Lung (tissue), 12 donors: ENCODE results near the gene RAB37. TPM values are rescaled to one million over a fixed set of nuclear protein-coding genes. Genes with fewer than 3 reads are reported as not detected.

Experiments
- ATAC-seq: fragments of 200-7000 bp; cut with Tn5 transposase; one replicate; pipeline ENCODE4 v1.9.1; 2020; ENCODE audit warnings: moderate number of reproducible peaks; ENCODE audit not compliant: insufficient read depth, low FRiP score
- DNase-seq, 3 donors: peaks; one replicate each; pipeline ENCODE4 v3.0.0-alpha.2; 2013 to 2017
- H3K27ac ChIP-seq, 2 donors: one replicate each; pipeline ENCODE4 v1.5.1; 2013; ENCODE audit warnings: mild to moderate bottlenecking in 2 of 2, moderate library complexity in 2 of 2, control low read depth in 1 of 2, inconsistent platforms in 1 of 2, low read depth in 1 of 2, low read length in 1 of 2
- H3K27me3 ChIP-seq, 3 donors: one replicate each; pipeline ENCODE4 v1.5.1; 2013; ENCODE audit warnings: low read length in 2 of 3; ENCODE audit not compliant: control insufficient read depth in 3 of 3, insufficient read depth in 3 of 3
- H3K36me3 ChIP-seq, 4 donors: one replicate each; pipeline ENCODE4 v1.5.1; 2013; ENCODE audit warnings: low read length in 4 of 4, mild to moderate bottlenecking in 1 of 4, moderate library complexity in 1 of 4; ENCODE audit not compliant: control insufficient read depth in 4 of 4, insufficient read depth in 4 of 4
- H3K4me1 ChIP-seq, 5 donors: one replicate each; pipeline ENCODE4 v1.5.1; 2013; ENCODE audit warnings: low read length in 5 of 5, mild to moderate bottlenecking in 2 of 5, moderate library complexity in 1 of 5; ENCODE audit not compliant: control insufficient read depth in 5 of 5, insufficient read depth in 5 of 5
- H3K4me3 ChIP-seq: one replicate; pipeline ENCODE4 v1.5.1; 2013; ENCODE audit warnings: mild to moderate bottlenecking, control low read depth, moderate library complexity
- H3K9ac ChIP-seq, 2 donors: one replicate each; pipeline ENCODE4 v1.5.1; 2013; ENCODE audit warnings: low read length in 2 of 2, control low read depth in 1 of 2; ENCODE audit not compliant: insufficient read depth in 1 of 2
- H3K9me3 ChIP-seq, 4 donors: one replicate each; pipeline ENCODE4 v1.5.1; 2013; ENCODE audit warnings: low read length in 3 of 4, mild to moderate bottlenecking in 1 of 4, moderate library complexity in 1 of 4; ENCODE audit not compliant: control insufficient read depth in 4 of 4, insufficient read depth in 3 of 4
- CTCF ChIP-seq: IDR thresholded peaks from 2 replicates; pipeline ENCODE4 v1.5.1; 2012; ENCODE audit warnings: mild to moderate bottlenecking; ENCODE audit errors: control extremely low read depth, extremely low read depth
- WGBS, 2 donors: extraction: QIAGEN DNeasy Blood & Tissue Kit; methylation state at CpG; one replicate each; pipeline ENCODE4 v1.1.7; 2013; 5-methylcytosine and 5-hydroxymethylcytosine counted together
- polyA plus RNA-seq, 2 donors: library from polyadenylated mRNA; stranded (reverse); fragments of 200-250 nt; gene quantifications; one replicate each; pipeline ENCODE4 v1.2.1, GENCODE V29; 2013
- total RNA-seq, 2 donors: library from RNA; depleted of rRNA in 1 of 2; stranded (reverse); fragments of >200 nt in 1 of 2; gene quantifications; one replicate each; pipeline ENCODE4 v1.2.1, GENCODE V29; 2014 to 2021
- donor health status: control.
- donor health status: control.
- donor health status: Bipolar disorder and iron deficiency.
- donor health status: healthy.
- donor health status: DM: yes; HTN: yes; CAD: no.

RAB37 gene
- total and polyA plus RNA-seq, 4 donors = 3.2 to 7.3 (median 5.9) TPM

GRCh38 chr17:74752415-74752814 is 15.4 kb downstream of the RAB37 start:
- H3K27ac ChIP-seq = no peak overlapping the region
- no peak overlapping the region for H3K4me3 ChIP-seq

GRCh38 chr17:74752822-74753401 is 15.9 kb downstream of the RAB37 start:
- no peak overlapping the region for H3K9ac ChIP-seq
- no peak for DNase-seq
- ATAC-seq = no peak
- no peaks in the 10 kb centered on the region for H3K27me3 ChIP-seq
- H3K4me3 ChIP-seq = no peak overlapping the region
- WGBS, 2 donors = 95 to 99% methylated on average over 7 of the region's 7 CpGs
- H3K4me1 ChIP-seq = peaks cover 4 to 43% (median 18%) of the 10 kb centered on the region in 5 donors
- peaks cover 0 to 4% (median 1%) of the 10 kb centered on the region in 4 donors for H3K36me3 ChIP-seq
- H3K9me3 ChIP-seq = no peaks in the 10 kb centered on the region
- H3K27ac ChIP-seq = no peak overlapping the region
- no peak for TF ChIP-seq CTCF

More at GRCh38 chr17:74752415-74752814, 15.4 kb downstream of the RAB37 start:
- 69 to 87% methylated on average over 9 of the region's 9 CpGs for WGBS, 2 donors
- ATAC-seq (no peak), DNase-seq (no peak)
- TF ChIP-seq CTCF = no peak
- no peaks in the 10 kb centered on the region for H3K27me3 ChIP-seq
- peaks cover 0 to 43% (median 16%) of the 10 kb centered on the region in 5 donors for H3K4me1 ChIP-seq
- no peaks in the 10 kb centered on the region for H3K9me3 ChIP-seq
- no peak overlapping the region for H3K9ac ChIP-seq
- peaks cover 0 to 4% (median 1%) of the 10 kb centered on the region in 4 donors for H3K36me3 ChIP-seq

GRCh38 chr17:74754832-74755231 is 17.8 kb downstream of the RAB37 start:
- no peak for DNase-seq
- peaks cover 0 to 4% (median 1%) of the 10 kb centered on the region in 4 donors for H3K36me3 ChIP-seq
- no peak for TF ChIP-seq CTCF
- 94 to 97% methylated on average over 3 of the region's 3 CpGs for WGBS, 2 donors
- no peak overlapping the region for H3K9ac ChIP-seq
- no peaks in the 10 kb centered on the region for H3K9me3 ChIP-seq
- no peaks in the 10 kb centered on the region for H3K27me3 ChIP-seq
- H3K27ac ChIP-seq = no peak overlapping the region
- no peak for ATAC-seq
- H3K4me1 ChIP-seq = peaks cover 6 to 59% (median 29%) of the 10 kb centered on the region in 5 donors
- H3K4me3 ChIP-seq = no peak overlapping the region

GRCh38 chr17:74755533-74755932 is 18.5 kb downstream of the RAB37 start:
- peaks cover 0 to 4% (median 1%) of the 10 kb centered on the region in 4 donors for H3K36me3 ChIP-seq
- no peaks in the 10 kb centered on the region for H3K9me3 ChIP-seq
- WGBS, 2 donors = 93% methylated on average over 8 of the region's 8 CpGs
- no peak for DNase-seq
- H3K27ac ChIP-seq = no peak overlapping the region
- ATAC-seq = no peak
- no peak for TF ChIP-seq CTCF
- no peak overlapping the region for H3K9ac ChIP-seq
- no peak overlapping the region for H3K4me3 ChIP-seq
- peaks cover 8 to 59% (median 29%) of the 10 kb centered on the region in 5 donors for H3K4me1 ChIP-seq
- no peaks in the 10 kb centered on the region for H3K27me3 ChIP-seq
